Astrocyte of the cerebellum (primary cell): ENCODE data around the gene LHFPL2.

Experiments
- DNase-seq: peaks from one replicate; pipeline ENCODE4 v3.0.0-alpha.2; 2011; ENCODE audit warnings: low read depth
- H3K4me3 ChIP-seq: 2 replicates; pipeline ENCODE4 v1.5.1; 2011; ENCODE audit warnings: mild to moderate bottlenecking, low read depth, low read length, moderate library complexity
- in situ Hi-C: cut with HindIII; loops from 2 replicates; pipeline ENCODE4 v1.10.0; 2017; ENCODE audit warnings: low sequenced_read_pairs
- TF ChIP-seq, protein P1 (sequence below): IDR thresholded peaks from 2 replicates; pipeline ENCODE4 v1.5.1; 2012; ENCODE audit warnings: low read length, low read depth, moderate library complexity, mild to moderate bottlenecking; ENCODE audit errors: missing control alignments

The LHFPL2 gene

DNA sequence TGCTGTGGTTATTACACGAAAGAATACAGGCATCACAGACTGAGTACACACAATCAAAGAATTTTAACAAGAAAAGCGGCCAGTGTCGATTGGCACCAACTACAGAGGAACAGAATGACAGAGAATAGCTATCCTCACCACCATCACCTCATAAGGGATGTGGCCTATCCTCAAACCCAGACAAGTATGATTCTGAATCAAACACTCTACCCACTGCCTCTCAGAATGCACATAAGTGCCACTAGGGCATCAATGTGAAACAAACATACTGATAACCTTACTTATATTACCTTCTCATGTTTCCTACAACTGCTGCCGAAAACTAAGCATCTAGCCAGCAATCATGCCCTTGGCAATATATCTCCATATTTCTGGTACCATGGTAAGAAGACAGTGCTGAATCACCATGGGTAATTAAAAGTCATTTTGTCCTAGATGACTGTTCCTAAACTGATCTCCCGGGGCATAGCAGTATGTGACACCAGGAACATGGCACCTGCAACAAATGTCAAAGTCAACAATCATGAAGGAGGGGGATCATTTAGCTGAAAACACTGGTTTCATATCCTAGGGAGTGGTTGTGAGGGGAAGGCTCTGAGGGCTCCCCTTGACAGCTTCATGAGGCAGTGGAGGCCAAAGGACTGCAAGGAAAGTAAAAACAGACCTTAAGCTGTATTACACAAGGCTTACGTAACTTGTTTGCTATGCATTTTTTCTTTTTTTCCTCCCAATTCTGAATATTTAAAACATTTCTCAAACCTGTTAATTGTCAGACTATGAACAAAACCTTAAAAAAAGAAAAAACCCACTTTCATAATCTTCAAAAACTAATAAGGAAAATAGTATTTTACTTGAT is 88.3 kb downstream of the LHFPL2 start:
- in situ Hi-C loops: no loop called here
- no peak for DNase-seq
- no peak overlapping the region for H3K4me3 ChIP-seq
- TF ChIP-seq, protein P1, sequence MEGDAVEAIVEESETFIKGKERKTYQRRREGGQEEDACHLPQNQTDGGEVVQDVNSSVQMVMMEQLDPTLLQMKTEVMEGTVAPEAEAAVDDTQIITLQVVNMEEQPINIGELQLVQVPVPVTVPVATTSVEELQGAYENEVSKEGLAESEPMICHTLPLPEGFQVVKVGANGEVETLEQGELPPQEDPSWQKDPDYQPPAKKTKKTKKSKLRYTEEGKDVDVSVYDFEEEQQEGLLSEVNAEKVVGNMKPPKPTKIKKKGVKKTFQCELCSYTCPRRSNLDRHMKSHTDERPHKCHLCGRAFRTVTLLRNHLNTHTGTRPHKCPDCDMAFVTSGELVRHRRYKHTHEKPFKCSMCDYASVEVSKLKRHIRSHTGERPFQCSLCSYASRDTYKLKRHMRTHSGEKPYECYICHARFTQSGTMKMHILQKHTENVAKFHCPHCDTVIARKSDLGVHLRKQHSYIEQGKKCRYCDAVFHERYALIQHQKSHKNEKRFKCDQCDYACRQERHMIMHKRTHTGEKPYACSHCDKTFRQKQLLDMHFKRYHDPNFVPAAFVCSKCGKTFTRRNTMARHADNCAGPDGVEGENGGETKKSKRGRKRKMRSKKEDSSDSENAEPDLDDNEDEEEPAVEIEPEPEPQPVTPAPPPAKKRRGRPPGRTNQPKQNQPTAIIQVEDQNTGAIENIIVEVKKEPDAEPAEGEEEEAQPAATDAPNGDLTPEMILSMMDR: no peak

DNA sequence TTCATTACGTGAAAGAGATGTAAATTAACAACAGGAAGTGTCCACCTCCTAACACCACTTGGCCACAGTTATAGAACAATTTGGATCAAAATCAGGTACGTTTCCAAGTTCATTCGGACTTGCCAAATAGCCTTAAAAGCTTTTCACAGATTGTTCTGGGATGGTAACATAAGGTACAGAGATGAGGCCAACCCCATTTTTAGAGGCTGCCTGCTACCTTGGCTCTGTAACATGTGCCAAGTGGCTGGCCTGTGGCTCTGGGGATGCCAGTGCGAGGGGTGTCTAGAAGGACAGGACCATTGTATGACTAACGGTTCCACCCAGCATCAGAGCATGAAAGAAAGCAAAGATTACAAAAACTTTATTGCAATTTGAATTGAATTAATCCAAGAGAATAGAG is 91.0 kb downstream of the LHFPL2 start:
- TF ChIP-seq, protein P1: no peak
- H3K4me3 ChIP-seq: no peak overlapping the region
- in situ Hi-C loops: no loop called here
- DNase-seq: no peak

DNA sequence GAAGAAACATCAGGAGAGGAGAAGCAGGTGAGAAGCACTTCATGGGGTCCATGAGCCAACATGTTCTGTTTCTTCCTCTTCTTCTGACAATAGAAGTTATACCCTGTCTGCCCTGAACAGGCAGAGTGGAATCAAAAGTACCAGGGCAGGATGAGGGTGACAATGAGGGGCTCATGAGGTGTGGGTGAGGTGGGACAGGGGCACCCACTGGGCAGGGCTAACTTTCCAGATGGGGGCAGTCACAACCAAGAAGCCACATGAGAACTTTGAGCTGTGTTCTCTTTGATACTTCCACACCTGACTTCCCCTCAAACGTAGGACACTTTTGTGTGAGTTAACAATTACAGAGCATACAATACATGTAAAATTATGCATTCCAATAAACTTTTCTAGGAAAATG is 92.7 kb downstream of the LHFPL2 start:
- DNase-seq: no peak
- TF ChIP-seq, protein P1: no peak
- in situ Hi-C loops: no loop called here
- no peak overlapping the region for H3K4me3 ChIP-seq

DNA sequence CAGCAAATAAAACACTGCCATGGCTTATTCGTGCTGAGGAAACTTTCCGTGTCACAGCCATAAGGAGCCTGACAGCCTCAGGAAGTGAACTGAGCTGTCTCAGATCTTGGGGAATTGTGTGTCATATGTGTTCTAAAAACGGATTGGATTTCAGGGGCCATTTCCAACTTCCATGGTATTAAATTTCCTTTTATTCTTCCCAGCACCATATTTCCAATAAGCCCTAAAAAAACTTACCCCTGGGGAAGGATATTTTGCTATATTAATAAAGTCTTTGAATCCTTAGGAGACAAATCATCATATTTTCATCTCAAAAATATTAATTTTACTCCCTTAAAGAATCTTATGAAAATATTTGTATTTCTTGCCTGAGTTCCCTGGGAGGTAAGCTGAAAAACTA is 93.9 kb downstream of the LHFPL2 start:
- no peak overlapping the region for H3K4me3 ChIP-seq
- no peak for DNase-seq
- TF ChIP-seq, protein P1: no peak
- in situ Hi-C loops: no loop called here

DNA sequence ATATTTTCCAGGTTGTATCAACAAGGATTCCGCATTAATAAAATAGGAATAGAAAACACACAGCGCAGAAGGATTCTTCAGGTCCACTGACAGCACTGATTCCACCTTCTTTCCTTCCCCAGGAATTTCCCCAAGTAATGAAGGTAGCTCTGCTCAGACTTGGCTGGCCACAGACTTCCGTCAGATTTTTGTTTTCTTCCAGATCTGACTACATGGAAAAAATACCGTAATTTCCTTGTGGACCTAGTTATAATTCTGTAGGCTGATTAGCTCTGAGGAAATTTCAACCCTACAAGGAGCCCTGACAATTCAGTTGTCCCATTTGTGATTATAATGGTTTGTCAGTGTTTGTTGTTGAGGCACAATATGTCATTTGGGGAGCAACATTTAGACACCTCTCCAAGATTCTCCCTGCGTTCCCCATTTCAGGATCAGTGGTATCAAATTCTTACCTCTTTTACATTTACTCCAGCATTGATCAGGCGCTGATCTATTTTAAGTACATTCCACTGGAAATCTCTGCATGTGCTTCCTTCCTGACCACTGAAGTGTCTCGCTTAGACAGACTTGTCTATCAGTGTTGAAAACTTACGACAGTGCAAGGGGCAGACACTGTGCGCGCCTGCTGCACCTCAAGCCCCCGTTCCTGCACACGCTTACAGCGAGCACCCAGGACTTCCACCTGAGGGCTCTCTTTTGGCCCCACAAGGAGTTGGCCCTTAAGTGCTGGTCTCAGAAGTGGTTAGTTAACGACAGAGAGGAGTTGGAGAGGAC is 94.8 kb downstream of the LHFPL2 start:
- in situ Hi-C loops: no loop called here

DNA sequence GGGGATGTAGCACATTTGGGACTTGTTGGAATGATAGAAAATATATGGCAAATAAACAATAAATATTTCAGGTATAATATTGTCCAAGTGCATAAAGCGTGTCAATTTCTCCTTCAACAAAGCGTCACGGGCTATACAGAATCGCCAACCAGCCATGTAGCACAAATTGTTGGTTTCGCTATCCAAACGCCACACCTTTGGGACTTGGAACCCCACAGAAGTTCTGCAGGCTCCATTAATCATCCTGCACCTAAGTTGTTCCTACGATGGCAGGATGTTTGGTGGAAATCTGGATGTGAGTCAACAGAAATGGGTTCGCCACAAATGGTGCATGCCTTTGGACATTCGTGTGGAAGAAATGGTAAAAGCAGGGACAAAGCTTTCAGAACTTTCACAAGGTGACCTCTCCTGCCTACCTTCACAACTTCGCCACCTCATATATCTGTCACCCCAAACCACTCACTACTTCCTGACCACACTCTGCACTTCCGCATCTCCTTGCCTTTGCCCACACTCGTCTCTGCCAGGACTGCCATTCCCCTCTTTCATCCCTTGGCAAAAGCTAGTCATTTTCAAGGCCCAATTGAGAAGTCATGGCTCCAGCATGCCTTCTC is 95.7 kb downstream of the LHFPL2 start:
- TF ChIP-seq, protein P1: no peak
- DNase-seq: no peak
- H3K4me3 ChIP-seq: no peak overlapping the region
- in situ Hi-C loops: no loop called here

More for the DNA sequence above, 94.8 kb downstream of the LHFPL2 start:
- TF ChIP-seq, protein P1: no peak
- DNase-seq: no peak
- no peak overlapping the region for H3K4me3 ChIP-seq
